HepG2 (cell line): Measurements from ENCODE around the gene ATP11A. TPM values are rescaled to one million over a fixed set of nuclear protein-coding genes. Genes with fewer than 3 reads are reported as not detected.

ENCODE experiments used
- ARNTL ChIP-seq: sonication (generic); formaldehyde crosslinking; IDR thresholded peaks from 2 replicates; pipeline ENCODE4 v1.4.0; 2020; ENCODE audit warnings: mild to moderate bottlenecking, missing genetic modification reagents
- ATRX ChIP-seq: sonication (generic); formaldehyde crosslinking; IDR thresholded peaks from 2 replicates; pipeline ENCODE4 v1.4.0; 2020; ENCODE audit warnings: missing genetic modification reagents, borderline replicate concordance
- BRD4 ChIP-seq: sonication (generic); formaldehyde crosslinking; IDR thresholded peaks from 2 replicates; pipeline ENCODE4 v1.4.0; 2020; ENCODE audit warnings: missing genetic modification reagents
- CEBPB ChIP-seq: IDR thresholded peaks from 2 replicates; pipeline ENCODE4 v1.6.1; 2011; ENCODE audit warnings: low read depth, low read length, improper control_type of control experiment, borderline replicate concordance
- EED ChIP-seq: sonication (generic); formaldehyde crosslinking; IDR thresholded peaks from 2 replicates; pipeline ENCODE4 v1.5.0; 2020; ENCODE audit warnings: mild to moderate bottlenecking, missing genetic modification reagents
- ESRRA ChIP-seq: sonication (generic); formaldehyde crosslinking; IDR thresholded peaks from 2 replicates; pipeline ENCODE4 v1.5.1; 2020; ENCODE audit warnings: mild to moderate bottlenecking, low read depth, missing genetic modification reagents
- EZH2 ChIP-seq: conservative IDR thresholded peaks from 2 replicates; pipeline ENCODE4 v1.6.1; 2012; ENCODE audit warnings: mild to moderate bottlenecking, low read depth, low read length, moderate library complexity
- FOXA3 ChIP-seq: IDR thresholded peaks from 2 replicates; pipeline ENCODE4 v1.6.1; 2016; ENCODE audit warnings: missing genetic modification reagents, missing compliant biosample characterization
- FOXC1 ChIP-seq: sonication (generic); formaldehyde crosslinking; IDR thresholded peaks from 2 replicates; pipeline ENCODE4 v1.8.0; 2022; ENCODE audit warnings: mild to moderate bottlenecking, missing genetic modification reagents, borderline replicate concordance
- HNF4A ChIP-seq: sonication (generic); formaldehyde crosslinking; IDR thresholded peaks from 2 replicates; pipeline ENCODE4 v1.4.0; 2020; ENCODE audit warnings: missing genetic modification reagents
- HNF4G ChIP-seq, 2 experiments: sonication (generic) in 1 of 2; formaldehyde crosslinking in 1 of 2; IDR thresholded peaks; 2 replicates each; pipeline versions ENCODE4 v1.4.0 to v1.6.1; 2011 to 2020; ENCODE audit warnings: borderline replicate concordance in 2 of 2, low read depth in 2 of 2, mild to moderate bottlenecking in 2 of 2, low read length in 1 of 2, missing genetic modification reagents in 1 of 2, moderate library complexity in 1 of 2
- KDM1A ChIP-seq: IDR thresholded peaks from 2 replicates; pipeline ENCODE4 v1.6.1; 2016; ENCODE audit warnings: missing compliant biosample characterization
- KLF11 ChIP-seq: IDR thresholded peaks from 2 replicates; pipeline ENCODE4 v1.6.1; 2016; ENCODE audit warnings: missing compliant biosample characterization
- KMT2B ChIP-seq: IDR thresholded peaks from 2 replicates; pipeline ENCODE4 v1.6.1; 2016; ENCODE audit warnings: missing genetic modification reagents, missing compliant biosample characterization
- MTA1 ChIP-seq: sonication (generic); formaldehyde crosslinking; IDR thresholded peaks from 2 replicates; pipeline ENCODE4 v1.4.0; 2020; ENCODE audit warnings: missing genetic modification reagents, mild to moderate bottlenecking, borderline replicate concordance
- RORA ChIP-seq: sonication (generic); formaldehyde crosslinking; IDR thresholded peaks from 2 replicates; pipeline ENCODE4 v1.5.0; 2020; ENCODE audit warnings: mild to moderate bottlenecking, missing genetic modification reagents, moderate library complexity
- SP5 ChIP-seq: IDR thresholded peaks from 2 replicates; pipeline ENCODE4 v1.6.1; 2016; ENCODE audit warnings: low read depth, borderline replicate concordance
- TCF7L2 ChIP-seq: IDR thresholded peaks from 2 replicates; pipeline ENCODE4 v1.6.1; 2011; ENCODE audit warnings: mild to moderate bottlenecking, low read depth, low read length, moderate library complexity
- XRCC5 ChIP-seq: fragments of 200-400 bp; formaldehyde crosslinking; optimal IDR thresholded peaks from 2 replicates; pipeline ENCODE3; 2017; ENCODE audit warnings: mild to moderate bottlenecking, low read length
- ZNF101 ChIP-seq: sonication (generic); formaldehyde crosslinking; IDR thresholded peaks from 2 replicates; pipeline ENCODE4 v1.4.0; 2020; ENCODE audit warnings: mild to moderate bottlenecking, low read depth, missing genetic modification reagents, borderline replicate concordance
- ZNF17 ChIP-seq: sonication (generic); formaldehyde crosslinking; IDR thresholded peaks from 2 replicates; pipeline ENCODE4 v1.5.0; 2020; ENCODE audit warnings: mild to moderate bottlenecking, missing genetic modification reagents
- ZNF331 ChIP-seq: sonication (generic); formaldehyde crosslinking; IDR thresholded peaks from 2 replicates; pipeline ENCODE4 v1.4.0; 2020; ENCODE audit warnings: missing genetic modification reagents
- ZNF672 ChIP-seq: sonication (generic); formaldehyde crosslinking; IDR thresholded peaks from 2 replicates; pipeline ENCODE4 v1.8.1; 2022; ENCODE audit warnings: missing genetic modification reagents
- ZNF780A ChIP-seq: sonication (generic); formaldehyde crosslinking; IDR thresholded peaks from 2 replicates; pipeline ENCODE4 v1.8.0; 2022; ENCODE audit warnings: mild to moderate bottlenecking, missing genetic modification reagents, moderate library complexity
- ZSCAN5A ChIP-seq: sonication (generic); formaldehyde crosslinking; IDR thresholded peaks from 2 replicates; pipeline ENCODE4 v1.8.0; 2022; ENCODE audit warnings: mild to moderate bottlenecking, missing genetic modification reagents, borderline replicate concordance
- polyA plus RNA-seq, 8 experiments: library from polyadenylated mRNA; depleted of rRNA in 3 of 8; stranded (reverse) in 7 of 8; unstranded in 1 of 8; fragments of >200 nt; fragmentation: Illumina TruSeq in 4 of 8; extraction: Trizol in 4 of 8; gene quantifications; 2 replicates each; pipeline versions ENCODE4 v1.2.1 to v1.2.3, GENCODE V29; 2011 to 2016; ENCODE audit warnings: low read depth in 4 of 8, missing spikeins in 1 of 8, mixed read lengths in 1 of 8; ENCODE audit not compliant: insufficient read depth in 1 of 8
- total RNA-seq, 5 experiments: library from RNA; depleted of rRNA; stranded (reverse); fragments of >200 nt; fragmentation: Illumina TruSeq; extraction: Trizol; gene quantifications; 2 replicates each; pipeline ENCODE4 v1.2.3, GENCODE V29; 2016; ENCODE audit warnings: low read depth in 1 of 5
- TF ChIP-seq, protein P1 (sequence below): sonication (generic); formaldehyde crosslinking; IDR thresholded peaks from 2 replicates; pipeline ENCODE4 v1.4.0; 2020; ENCODE audit warnings: low read depth, missing genetic modification reagents

Gene ATP11A
- total and polyA plus RNA-seq, 2 of the 13 experiments (the other 11 are each of a cell fraction or from before 2014, with no cell fraction given), result 18.4 to 20.1 TPM

DNA sequence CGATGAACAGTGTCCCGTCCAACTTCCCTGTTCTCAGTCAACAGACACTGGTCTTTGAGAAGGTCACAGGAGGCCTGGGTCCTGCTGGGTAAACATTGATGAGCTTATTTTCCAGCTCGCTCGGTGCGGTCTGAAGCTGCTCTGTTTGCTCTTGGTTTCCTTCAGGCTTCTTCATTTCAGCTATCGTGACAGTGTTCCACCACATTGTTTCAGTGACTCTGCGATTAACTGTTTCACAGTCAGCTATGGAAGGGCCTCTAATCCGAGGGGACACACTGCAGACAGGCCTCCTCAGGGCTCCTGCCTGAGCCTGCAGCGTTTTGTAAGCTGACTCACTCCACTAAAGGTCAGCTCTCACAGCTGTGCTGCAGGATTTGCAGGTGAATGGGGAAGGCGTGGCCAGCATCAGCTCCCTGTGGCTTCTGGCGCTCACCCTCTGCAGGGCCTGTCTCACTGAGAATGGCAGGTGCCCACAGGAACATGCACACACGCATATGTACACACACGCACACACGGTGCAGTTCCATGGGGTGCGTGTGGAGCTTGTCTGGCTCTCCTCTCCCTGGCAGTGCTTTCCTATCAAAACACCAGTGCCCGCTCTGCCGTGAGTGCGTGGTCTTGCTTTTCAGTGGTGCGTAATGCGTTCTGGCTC, 216.3 kb downstream of the ATP11A start (continued):
- TF ChIP-seq, protein P1, sequence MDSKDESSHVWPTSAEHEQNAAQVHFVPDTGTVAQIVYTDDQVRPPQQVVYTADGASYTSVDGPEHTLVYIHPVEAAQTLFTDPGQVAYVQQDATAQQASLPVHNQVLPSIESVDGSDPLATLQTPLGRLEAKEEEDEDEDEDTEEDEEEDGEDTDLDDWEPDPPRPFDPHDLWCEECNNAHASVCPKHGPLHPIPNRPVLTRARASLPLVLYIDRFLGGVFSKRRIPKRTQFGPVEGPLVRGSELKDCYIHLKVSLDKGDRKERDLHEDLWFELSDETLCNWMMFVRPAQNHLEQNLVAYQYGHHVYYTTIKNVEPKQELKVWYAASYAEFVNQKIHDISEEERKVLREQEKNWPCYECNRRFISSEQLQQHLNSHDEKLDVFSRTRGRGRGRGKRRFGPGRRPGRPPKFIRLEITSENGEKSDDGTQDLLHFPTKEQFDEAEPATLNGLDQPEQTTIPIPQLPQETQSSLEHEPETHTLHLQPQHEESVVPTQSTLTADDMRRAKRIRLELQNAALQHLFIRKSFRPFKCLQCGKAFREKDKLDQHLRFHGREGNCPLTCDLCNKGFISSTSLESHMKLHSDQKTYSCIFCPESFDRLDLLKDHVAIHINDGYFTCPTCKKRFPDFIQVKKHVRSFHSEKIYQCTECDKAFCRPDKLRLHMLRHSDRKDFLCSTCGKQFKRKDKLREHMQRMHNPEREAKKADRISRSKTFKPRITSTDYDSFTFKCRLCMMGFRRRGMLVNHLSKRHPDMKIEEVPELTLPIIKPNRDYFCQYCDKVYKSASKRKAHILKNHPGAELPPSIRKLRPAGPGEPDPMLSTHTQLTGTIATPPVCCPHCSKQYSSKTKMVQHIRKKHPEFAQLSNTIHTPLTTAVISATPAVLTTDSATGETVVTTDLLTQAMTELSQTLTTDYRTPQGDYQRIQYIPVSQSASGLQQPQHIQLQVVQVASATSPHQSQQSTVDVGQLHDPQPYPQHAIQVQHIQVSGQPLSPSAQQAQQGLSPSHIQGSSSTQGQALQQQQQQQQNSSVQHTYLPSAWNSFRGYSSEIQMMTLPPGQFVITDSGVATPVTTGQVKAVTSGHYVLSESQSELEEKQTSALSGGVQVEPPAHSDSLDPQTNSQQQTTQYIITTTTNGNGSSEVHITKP, result no peak
- TF ChIP-seq SP5 (CRISPR knock-in tag) (no peak), KLF11 (CRISPR knock-in tag) (no peak), RORA (CRISPR knock-in tag) (no peak), ARNTL (CRISPR knock-in tag) (no peak), ATRX (CRISPR knock-in tag) (no peak), XRCC5 (no peak), HNF4A (CRISPR knock-in tag) (peak; percentile 38), KDM1A (0 out of 2 replicates have a peak, but pooled peaks have one; percentile 13), MTA1 (CRISPR knock-in tag) (no peak), ZSCAN5A (CRISPR knock-in tag) (no peak), BRD4 (no peak), TCF7L2 (no peak), ZNF672 (CRISPR knock-in tag) (no peak), CEBPB (no peak), HNF4G (IDR thresholded peaks at IDR 0.05; ENCODE audit: borderline replicate concordance, low read depth, low read length) (no peak; the same call in 1 of the 2 replicates), HNF4G (CRISPR knock-in tag; IDR thresholded peaks at IDR 0.05; ENCODE audit: borderline replicate concordance, low read depth) (no peak; the same call in 1 of the 2 replicates), ZNF331 (CRISPR knock-in tag) (no peak), EZH2 (no peak), KMT2B (CRISPR knock-in tag) (0 out of 2 replicates have a peak, but pooled peaks have one; percentile 28), ZNF17 (no peak), FOXA3 (CRISPR knock-in tag) (peak; percentile 85), FOXC1 (no peak), ZNF780A (no peak), ESRRA (no peak), ZNF101 (CRISPR knock-in tag) (no peak), EED (CRISPR knock-in tag) (no peak)
